ENCODE measurements around the gene CHMP1B. TPM values are rescaled to one million over a fixed set of nuclear protein-coding genes. Genes with fewer than 3 reads are reported as not detected.

Gene CHMP1B
- total and polyA plus RNA-seq, 4 experiments from 2014 or later, result 44.1 to 65.6 (median 45.6) TPM

DNA sequence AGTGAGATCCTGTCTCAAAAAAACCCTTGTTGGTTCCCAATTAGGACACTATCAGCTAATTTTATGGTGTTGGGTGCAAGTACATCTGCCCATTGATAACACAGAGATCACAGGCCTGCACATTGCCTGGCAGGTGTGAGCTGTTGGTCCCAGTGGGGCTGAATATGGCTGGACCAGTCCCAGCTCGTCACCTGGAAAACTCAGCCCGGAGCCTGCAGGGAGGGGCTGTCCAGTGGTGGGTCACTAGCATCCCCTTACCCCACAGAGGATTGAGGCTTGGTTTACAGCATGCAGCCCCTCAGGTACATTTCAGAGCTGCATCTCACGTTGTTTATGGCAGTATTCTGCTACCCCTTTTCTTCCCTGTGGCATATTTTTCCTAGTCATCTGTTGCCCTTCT, 40.8 kb upstream of the CHMP1B start:
- Mint-ChIP-seq H3K27me3 (peaks cover 5 to 7% of the 10 kb centered on the region in 2 donors), H3K4me3 (no peak overlapping the region), H3K9me3 (no peaks in the 10 kb centered on the region), H3K4me1 (no peaks in the 10 kb centered on the region), H3K27ac (no peak overlapping the region), H3K36me3 (no peaks in the 10 kb centered on the region)
- no peak for DNase-seq
- POLR2A ChIA-PET (ENCODE audit: partially characterized antibody), result no interaction called here
- no peak overlapping the region for H3K27ac ChIP-seq (ENCODE audit: low read depth, low read length)
- CTCF ChIA-PET (ENCODE audit: partially characterized antibody), result no interaction called here
- no peak overlapping the region for H3K4me3 ChIP-seq (ENCODE audit: low read length in 2 of 2)
- H3K4me1 ChIP-seq (ENCODE audit: insufficient read depth, low read length), result no peaks in the 10 kb centered on the region
- H3K36me3 ChIP-seq (ENCODE audit: insufficient read depth, low read length), result no peaks in the 10 kb centered on the region
- no peaks in the 10 kb centered on the region for H3K9me3 ChIP-seq (ENCODE audit: control insufficient read depth in 1 of 2, low read length in 2 of 2)
- intact Hi-C loops (cut with micrococcal nuclease), result no loop called here
- no peaks in the 10 kb centered on the region for H3K27me3 ChIP-seq (ENCODE audit: insufficient read depth, low read length)

- no peaks in the 10 kb centered on the region for H3K9me3 ChIP-seq (ENCODE audit: control insufficient read depth in 1 of 2, low read length in 2 of 2)
- no peaks in the 10 kb centered on the region for H3K36me3 Mint-ChIP-seq
- no peaks in the 10 kb centered on the region for H3K36me3 ChIP-seq (ENCODE audit: insufficient read depth, low read length)
- H3K27me3 ChIP-seq (ENCODE audit: insufficient read depth, low read length), result no peaks in the 10 kb centered on the region
- CTCF ChIA-PET (ENCODE audit: partially characterized antibody), result no interaction called here
- H3K4me1 ChIP-seq (ENCODE audit: insufficient read depth, low read length), result no peaks in the 10 kb centered on the region
- H3K9me3 Mint-ChIP-seq, result no peaks in the 10 kb centered on the region
- no peak overlapping the region for H3K27ac Mint-ChIP-seq
- intact Hi-C loops (cut with micrococcal nuclease), result no loop called here
- no peak overlapping the region for H3K4me3 ChIP-seq (ENCODE audit: low read length in 2 of 2)
- POLR2A ChIA-PET (ENCODE audit: partially characterized antibody), result no interaction called here
- peaks cover 2 to 8% of the 10 kb centered on the region in 2 donors for H3K27me3 Mint-ChIP-seq
- H3K4me3 Mint-ChIP-seq, result no peak overlapping the region
- no peaks in the 10 kb centered on the region for H3K4me1 Mint-ChIP-seq
- no peak overlapping the region for H3K27ac ChIP-seq (ENCODE audit: low read depth, low read length)
- no peak for DNase-seq
Observed at GRCh38 chr18:11811009-11811408, 40.2 kb upstream of the CHMP1B start.

GRCh38 chr18:11817229-11817628, 34.0 kb upstream of the CHMP1B start:
- ChIA-PET POLR2A (ENCODE audit: partially characterized antibody) (no interaction called here), CTCF (ENCODE audit: partially characterized antibody) (no interaction called here)
- peaks cover 3 to 9% of the 10 kb centered on the region in 2 donors for H3K27me3 Mint-ChIP-seq
- Histone ChIP-seq H3K4me3 (ENCODE audit: low read length in 2 of 2) (no peak overlapping the region), H3K27ac (ENCODE audit: low read depth, low read length) (no peak overlapping the region), H3K9me3 (ENCODE audit: control insufficient read depth in 1 of 2, low read length in 2 of 2) (no peaks in the 10 kb centered on the region), H3K36me3 (ENCODE audit: insufficient read depth, low read length) (no peaks in the 10 kb centered on the region), H3K27me3 (ENCODE audit: insufficient read depth, low read length) (no peaks in the 10 kb centered on the region), H3K4me1 (ENCODE audit: insufficient read depth, low read length) (no peaks in the 10 kb centered on the region)
- no peak overlapping the region for H3K4me3 Mint-ChIP-seq
- intact Hi-C loops (cut with micrococcal nuclease), result no loop called here
- no peak for DNase-seq
- H3K36me3 Mint-ChIP-seq, result no peaks in the 10 kb centered on the region
- no peaks in the 10 kb centered on the region for H3K4me1 Mint-ChIP-seq
- H3K27ac Mint-ChIP-seq, result no peak overlapping the region
- H3K9me3 Mint-ChIP-seq, result peaks cover 0 to 5% (median 0%) of the 10 kb centered on the region in 8 donors

- no peak overlapping the region for H3K4me3 Mint-ChIP-seq
- no peaks in the 10 kb centered on the region for H3K27me3 ChIP-seq (ENCODE audit: insufficient read depth, low read length)
- no peak overlapping the region for H3K27ac Mint-ChIP-seq
- H3K9me3 Mint-ChIP-seq, result peaks cover 0 to 5% (median 0%) of the 10 kb centered on the region in 8 donors
- no peaks in the 10 kb centered on the region for H3K4me1 ChIP-seq (ENCODE audit: insufficient read depth, low read length)
- no peak for DNase-seq
- H3K4me1 Mint-ChIP-seq, result no peaks in the 10 kb centered on the region
- no peaks in the 10 kb centered on the region for H3K9me3 ChIP-seq (ENCODE audit: control insufficient read depth in 1 of 2, low read length in 2 of 2)
- H3K27ac ChIP-seq (ENCODE audit: low read depth, low read length), result no peak overlapping the region
- no peaks in the 10 kb centered on the region for H3K36me3 Mint-ChIP-seq
- intact Hi-C loops (cut with micrococcal nuclease), result no loop called here
- CTCF ChIA-PET (ENCODE audit: partially characterized antibody), result no interaction called here
- no peaks in the 10 kb centered on the region for H3K36me3 ChIP-seq (ENCODE audit: insufficient read depth, low read length)
- H3K27me3 Mint-ChIP-seq, result peaks cover 3 to 9% of the 10 kb centered on the region in 2 donors
- no peak overlapping the region for H3K4me3 ChIP-seq (ENCODE audit: low read length in 2 of 2)
- POLR2A ChIA-PET (ENCODE audit: partially characterized antibody), result no interaction called here
Observed at GRCh38 chr18:11818486-11819203, 32.6 kb upstream of the CHMP1B start.

GRCh38 chr18:11819938-11820337, 31.3 kb upstream of the CHMP1B start:
- Histone ChIP-seq H3K4me1 (ENCODE audit: insufficient read depth, low read length) (no peaks in the 10 kb centered on the region), H3K36me3 (ENCODE audit: insufficient read depth, low read length) (no peaks in the 10 kb centered on the region), H3K27ac (ENCODE audit: low read depth, low read length) (no peak overlapping the region), H3K4me3 (ENCODE audit: low read length in 2 of 2) (no peak overlapping the region), H3K27me3 (ENCODE audit: insufficient read depth, low read length) (no peaks in the 10 kb centered on the region), H3K9me3 (ENCODE audit: control insufficient read depth in 1 of 2, low read length in 2 of 2) (no peaks in the 10 kb centered on the region)
- POLR2A ChIA-PET (ENCODE audit: partially characterized antibody), result no interaction called here
- H3K4me1 Mint-ChIP-seq, result no peaks in the 10 kb centered on the region
- H3K27ac Mint-ChIP-seq, result no peak overlapping the region
- intact Hi-C loops (cut with micrococcal nuclease), result no loop called here
- peaks cover 3 to 9% of the 10 kb centered on the region in 2 donors for H3K27me3 Mint-ChIP-seq
- CTCF ChIA-PET (ENCODE audit: partially characterized antibody), result no interaction called here
- no peak overlapping the region for H3K4me3 Mint-ChIP-seq
- DNase-seq, result no peak
- peaks cover 0 to 5% (median 0%) of the 10 kb centered on the region in 8 donors for H3K9me3 Mint-ChIP-seq
- no peaks in the 10 kb centered on the region for H3K36me3 Mint-ChIP-seq

DNA sequence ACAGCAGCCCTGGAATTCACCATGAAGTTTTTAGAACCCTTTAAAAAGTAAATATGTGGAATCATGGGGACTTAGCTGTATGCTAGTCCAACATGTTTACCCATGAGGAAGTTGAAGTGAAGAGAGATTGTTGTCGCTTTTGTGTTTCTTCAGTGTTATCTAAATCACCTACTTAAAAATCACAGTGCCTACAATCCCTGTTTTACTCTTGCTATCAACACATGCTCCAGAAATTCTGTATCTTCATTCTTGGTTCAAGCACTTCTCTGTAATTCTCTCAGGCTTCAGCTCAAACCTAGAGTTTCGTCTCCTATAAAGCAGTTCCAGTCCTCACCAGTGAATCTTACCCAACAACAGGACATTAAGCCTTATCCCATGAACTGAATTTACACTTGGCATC, 30.5 kb upstream of the CHMP1B start:
- DNase-seq, result no peak
- Mint-ChIP-seq H3K27ac (no peak overlapping the region), H3K36me3 (no peaks in the 10 kb centered on the region), H3K27me3 (peaks cover 3 to 6% of the 10 kb centered on the region in 2 donors), H3K4me1 (no peaks in the 10 kb centered on the region), H3K9me3 (peaks cover 0 to 5% (median 0%) of the 10 kb centered on the region in 8 donors), H3K4me3 (no peak overlapping the region)
- no peaks in the 10 kb centered on the region for H3K27me3 ChIP-seq (ENCODE audit: insufficient read depth, low read length)
- no peaks in the 10 kb centered on the region for H3K9me3 ChIP-seq (ENCODE audit: control insufficient read depth in 1 of 2, low read length in 2 of 2)
- no peak overlapping the region for H3K27ac ChIP-seq (ENCODE audit: low read depth, low read length)
- POLR2A ChIA-PET (ENCODE audit: partially characterized antibody), result no interaction called here
- CTCF ChIA-PET (ENCODE audit: partially characterized antibody), result no interaction called here
- no peaks in the 10 kb centered on the region for H3K4me1 ChIP-seq (ENCODE audit: insufficient read depth, low read length)
- H3K4me3 ChIP-seq (ENCODE audit: low read length in 2 of 2), result no peak overlapping the region
- no peaks in the 10 kb centered on the region for H3K36me3 ChIP-seq (ENCODE audit: insufficient read depth, low read length)
- intact Hi-C loops (cut with micrococcal nuclease), result no loop called here

- Mint-ChIP-seq H3K27ac (no peak overlapping the region), H3K36me3 (no peaks in the 10 kb centered on the region), H3K9me3 (peaks cover 0 to 5% (median 0%) of the 10 kb centered on the region in 8 donors), H3K27me3 (peaks cover 3 to 6% of the 10 kb centered on the region in 2 donors), H3K4me3 (no peak overlapping the region), H3K4me1 (no peaks in the 10 kb centered on the region)
- H3K27me3 ChIP-seq (ENCODE audit: insufficient read depth, low read length), result no peaks in the 10 kb centered on the region
- ChIA-PET CTCF (ENCODE audit: partially characterized antibody) (no interaction called here), POLR2A (ENCODE audit: partially characterized antibody) (no interaction called here)
- DNase-seq, result no peak
- H3K36me3 ChIP-seq (ENCODE audit: insufficient read depth, low read length), result no peaks in the 10 kb centered on the region
- H3K27ac ChIP-seq (ENCODE audit: low read depth, low read length), result no peak overlapping the region
- intact Hi-C loops (cut with micrococcal nuclease), result no loop called here
- no peaks in the 10 kb centered on the region for H3K9me3 ChIP-seq (ENCODE audit: control insufficient read depth in 1 of 2, low read length in 2 of 2)
- no peaks in the 10 kb centered on the region for H3K4me1 ChIP-seq (ENCODE audit: insufficient read depth, low read length)
- H3K4me3 ChIP-seq (ENCODE audit: low read length in 2 of 2), result no peak overlapping the region
Observed at GRCh38 chr18:11821208-11821607, 30.0 kb upstream of the CHMP1B start.
